Suprapubic skin (tissue), 4 donors: ENCODE results near the gene C16orf95.

ENCODE experiments used
- CTCF ChIP-seq, 2 donors: fragments of 200-600 bp in 1 of 2; fragments of 450-650 bp in 1 of 2; sonication (generic) in 1 of 2; IDR thresholded peaks; one replicate each; pipeline ENCODE4 v1.5.1; 2016 to 2019; ENCODE audit warnings: antibody characterized with exemption in 2 of 2, mild to moderate bottlenecking in 1 of 2, moderate library complexity in 1 of 2
- EP300 ChIP-seq: sonication (generic); formaldehyde crosslinking; IDR thresholded peaks from one replicate; pipeline ENCODE4 v1.6.1; 2017; ENCODE audit warnings: antibody characterized with exemption
- POLR2A ChIP-seq, 2 donors: fragments of 450-650 bp; IDR thresholded peaks; one replicate each; pipeline ENCODE4 v1.6.1; 2017; ENCODE audit warnings: antibody characterized with exemption in 2 of 2, mild to moderate bottlenecking in 2 of 2, moderate library complexity in 2 of 2
- POLR2AphosphoS5 ChIP-seq, 3 donors: sonication (generic); formaldehyde crosslinking; IDR thresholded peaks; one replicate each; pipeline ENCODE4 v1.6.1; 2017; ENCODE audit warnings: antibody characterized with exemption in 3 of 3

GRCh38 chr16:87312008-87312407 is 5.2 kb downstream of the C16orf95 start:
- TF ChIP-seq POLR2AphosphoS5 (IDR thresholded peaks at IDR 0.05) (no peak), POLR2A (IDR thresholded peaks at IDR 0.05) (no peak), CTCF (IDR thresholded peaks at IDR 0.05) (no peak), EP300 (no peak)
